ENCODE measurements around the gene HLA-DPA1. TPM values are rescaled to one million over a fixed set of nuclear protein-coding genes. Genes with fewer than 3 reads are reported as not detected.

HLA-DPA1 gene
- total RNA-seq, 1 experiment from 2014 or later: not detected

GRCh38 chr6:33116417-33116816 is 43.0 kb upstream of the HLA-DPA1 start:
- Histone ChIP-seq H3K9me2 (ENCODE audit: insufficient read depth) (no peaks in the 10 kb centered on the region), H4K20me1 (ENCODE audit: insufficient read depth) (no peaks in the 10 kb centered on the region), H3K36me3 (ENCODE audit: low read depth) (no peaks in the 10 kb centered on the region), H3K27me3 (ENCODE audit: insufficient read depth, low read depth) (peaks cover 72% of the 10 kb centered on the region), H3K4me2 (no peak overlapping the region), H3K9me3 (ENCODE audit: insufficient read depth, low read depth) (no peaks in the 10 kb centered on the region), H3F3A (ENCODE audit: insufficient read depth, low read depth) (no peaks in the 10 kb centered on the region), H3K27ac (no peak overlapping the region), H3K4me3 (no peak overlapping the region), H3K4me1 (replicated peaks; ENCODE audit: insufficient read depth) (no peaks in the 10 kb centered on the region), H2AFZ (no peak overlapping the region), H3K79me2 (ENCODE audit: low read depth) (no peaks in the 10 kb centered on the region)
- CTCF ChIA-PET: no interaction called here
- POLR2A ChIA-PET (ENCODE audit: unreplicated experiment): no interaction called here
- TF ChIP-seq CTCF (conservative IDR thresholded peaks at IDR 0.05) (no peak), EZH2 (IDR thresholded peaks at IDR 0.05; ENCODE audit: low read depth) (no peak)
- BruUV-seq (replicated peaks): no TSS peak
- DNase-seq: no peak
- intact Hi-C loops (cut with micrococcal nuclease; ENCODE audit: unreplicated experiment): no loop called here

- Histone ChIP-seq H2AFZ (no peak overlapping the region), H3K4me3 (no peak overlapping the region), H3K27ac (no peak overlapping the region), H3K36me3 (ENCODE audit: low read depth) (no peaks in the 10 kb centered on the region), H3K9me2 (ENCODE audit: insufficient read depth) (no peaks in the 10 kb centered on the region), H3K4me2 (no peak overlapping the region), H3F3A (ENCODE audit: insufficient read depth, low read depth) (no peaks in the 10 kb centered on the region), H3K27me3 (ENCODE audit: insufficient read depth, low read depth) (peaks cover 71% of the 10 kb centered on the region), H3K79me2 (ENCODE audit: low read depth) (no peaks in the 10 kb centered on the region), H3K4me1 (replicated peaks; ENCODE audit: insufficient read depth) (no peaks in the 10 kb centered on the region), H4K20me1 (ENCODE audit: insufficient read depth) (no peaks in the 10 kb centered on the region), H3K9me3 (ENCODE audit: insufficient read depth, low read depth) (no peaks in the 10 kb centered on the region)
- TF ChIP-seq EZH2 (IDR thresholded peaks at IDR 0.05; ENCODE audit: low read depth) (no peak), CTCF (conservative IDR thresholded peaks at IDR 0.05) (no peak)
- no TSS peak for BruUV-seq (replicated peaks)
- intact Hi-C loops (cut with micrococcal nuclease; ENCODE audit: unreplicated experiment): no loop called here
- POLR2A ChIA-PET (ENCODE audit: unreplicated experiment): no interaction called here
- CTCF ChIA-PET: no interaction called here
- no peak for DNase-seq
These were observed 41.0 kb upstream of the HLA-DPA1 start for GRCh38 chr6:33114406-33114805.

GRCh38 chr6:33113755-33114154 is 40.3 kb upstream of the HLA-DPA1 start:
- H3K9me3 ChIP-seq (ENCODE audit: insufficient read depth, low read depth): no peaks in the 10 kb centered on the region
- no peak overlapping the region for H3K4me2 ChIP-seq
- no peak overlapping the region for H3K27ac ChIP-seq
- BruUV-seq (replicated peaks): no TSS peak
- no peaks in the 10 kb centered on the region for H3K9me2 ChIP-seq (ENCODE audit: insufficient read depth)
- no peaks in the 10 kb centered on the region for H3F3A ChIP-seq (ENCODE audit: insufficient read depth, low read depth)
- peaks cover 73% of the 10 kb centered on the region for H3K27me3 ChIP-seq (ENCODE audit: insufficient read depth, low read depth)
- H4K20me1 ChIP-seq (ENCODE audit: insufficient read depth): no peaks in the 10 kb centered on the region
- H3K4me3 ChIP-seq: no peak overlapping the region
- intact Hi-C loops (cut with micrococcal nuclease; ENCODE audit: unreplicated experiment): no loop called here
- no peaks in the 10 kb centered on the region for H3K36me3 ChIP-seq (ENCODE audit: low read depth)
- H2AFZ ChIP-seq: no peak overlapping the region
- CTCF ChIA-PET: no interaction called here
- POLR2A ChIA-PET (ENCODE audit: unreplicated experiment): no interaction called here
- DNase-seq: no peak
- no peak for TF ChIP-seq CTCF (conservative IDR thresholded peaks at IDR 0.05)
- no peak for TF ChIP-seq EZH2 (IDR thresholded peaks at IDR 0.05; ENCODE audit: low read depth)
- H3K4me1 ChIP-seq (replicated peaks; ENCODE audit: insufficient read depth): no peaks in the 10 kb centered on the region
- no peaks in the 10 kb centered on the region for H3K79me2 ChIP-seq (ENCODE audit: low read depth)

Data from PC-9 (cell line).